Measurements from ENCODE around the gene ZNF536. TPM values are rescaled to one million over a fixed set of nuclear protein-coding genes. Genes with fewer than 3 reads are reported as not detected.
A peak's percentile ranks its signal among the peaks of the same experiment; 100 is the strongest.

The ZNF536 gene
- total RNA-seq, 1 experiment from 2014 or later, result 2.9 TPM

DNA sequence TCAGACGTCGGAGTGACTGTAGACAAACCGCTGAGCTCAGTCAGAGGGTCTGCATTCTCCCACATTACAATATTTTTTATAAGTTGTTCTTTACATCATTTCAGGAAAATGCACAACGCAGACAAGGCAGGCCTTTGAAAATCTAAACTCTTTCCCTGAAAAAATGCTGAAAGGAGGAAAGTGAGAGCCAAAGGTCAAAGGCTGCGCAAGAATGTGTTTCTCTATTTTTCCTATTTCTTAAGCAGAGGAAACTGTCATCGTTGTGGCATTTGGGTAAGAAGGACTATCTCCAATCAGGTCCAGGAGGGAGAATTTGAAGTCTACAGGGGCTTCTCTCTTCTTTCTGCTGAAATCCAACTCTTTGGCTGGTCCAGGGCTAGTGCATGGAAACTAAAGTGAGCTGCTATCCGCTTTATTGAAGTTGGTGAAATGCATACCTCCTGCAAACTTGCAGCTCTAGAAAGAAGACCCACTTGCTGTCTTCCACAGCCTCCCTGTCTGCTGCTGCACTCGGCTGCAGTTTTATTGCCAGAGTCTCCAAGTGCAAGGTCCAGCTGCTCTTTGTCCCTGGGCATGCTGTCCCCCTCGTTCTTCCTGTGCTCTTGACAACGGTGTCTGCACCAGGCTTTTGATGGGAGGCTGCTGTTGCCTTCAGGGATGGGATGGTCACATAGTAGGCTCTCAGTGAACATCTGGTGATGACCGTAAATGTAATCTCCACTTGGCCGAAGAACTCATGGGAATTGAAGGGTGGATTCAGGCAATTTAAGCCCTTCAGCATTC lies 31.2 kb downstream of the ZNF536 start:
- Histone ChIP-seq H3K4me1 (ENCODE audit: insufficient read depth, low read length, poor library complexity, severe bottlenecking) (no peaks in the 10 kb centered on the region), H3K36me3 (ENCODE audit: insufficient read depth, low read length, poor library complexity, severe bottlenecking) (no peaks in the 10 kb centered on the region), H3K4me3 (ENCODE audit: low read depth, low read length, poor library complexity, severe bottlenecking) (no peak overlapping the region), H3K9me3 (ENCODE audit: low read depth, low read length, poor library complexity, severe bottlenecking) (no peaks in the 10 kb centered on the region), H3K27me3 (replicated peaks; ENCODE audit: insufficient read depth, low read depth, low read length, poor library complexity) (peaks cover 4% of the 10 kb centered on the region), H3K27ac (ENCODE audit: low read depth, low read length, poor library complexity, severe bottlenecking) (no peak overlapping the region)
- intact Hi-C loops (cut with micrococcal nuclease; ENCODE audit: unreplicated experiment), result no loop called here
- TF ChIP-seq, protein P1, sequence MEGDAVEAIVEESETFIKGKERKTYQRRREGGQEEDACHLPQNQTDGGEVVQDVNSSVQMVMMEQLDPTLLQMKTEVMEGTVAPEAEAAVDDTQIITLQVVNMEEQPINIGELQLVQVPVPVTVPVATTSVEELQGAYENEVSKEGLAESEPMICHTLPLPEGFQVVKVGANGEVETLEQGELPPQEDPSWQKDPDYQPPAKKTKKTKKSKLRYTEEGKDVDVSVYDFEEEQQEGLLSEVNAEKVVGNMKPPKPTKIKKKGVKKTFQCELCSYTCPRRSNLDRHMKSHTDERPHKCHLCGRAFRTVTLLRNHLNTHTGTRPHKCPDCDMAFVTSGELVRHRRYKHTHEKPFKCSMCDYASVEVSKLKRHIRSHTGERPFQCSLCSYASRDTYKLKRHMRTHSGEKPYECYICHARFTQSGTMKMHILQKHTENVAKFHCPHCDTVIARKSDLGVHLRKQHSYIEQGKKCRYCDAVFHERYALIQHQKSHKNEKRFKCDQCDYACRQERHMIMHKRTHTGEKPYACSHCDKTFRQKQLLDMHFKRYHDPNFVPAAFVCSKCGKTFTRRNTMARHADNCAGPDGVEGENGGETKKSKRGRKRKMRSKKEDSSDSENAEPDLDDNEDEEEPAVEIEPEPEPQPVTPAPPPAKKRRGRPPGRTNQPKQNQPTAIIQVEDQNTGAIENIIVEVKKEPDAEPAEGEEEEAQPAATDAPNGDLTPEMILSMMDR (conservative IDR thresholded peaks at IDR 0.05; ENCODE audit: low read depth, low read length), result no peak
- no peak for TF ChIP-seq EZH2 (IDR thresholded peaks at IDR 0.05; ENCODE audit: borderline replicate concordance, low read depth, low read length, poor library complexity, severe bottlenecking)
- DNase-seq (ENCODE audit: low spot score), result no peak
- POLR2A ChIA-PET (ENCODE audit: low non-redundant PET), result no interaction called here
- BruUV-seq (replicated peaks), result no TSS peak
- CTCF ChIA-PET, result no interaction called here

GRCh38 chr19:30406220-30407067 lies 34.3 kb downstream of the ZNF536 start:
- H3K4me1 ChIP-seq (ENCODE audit: insufficient read depth, low read length, poor library complexity, severe bottlenecking), result no peaks in the 10 kb centered on the region
- peaks cover 5% of the 10 kb centered on the region for H3K27me3 ChIP-seq (replicated peaks; ENCODE audit: insufficient read depth, low read depth, low read length, poor library complexity)
- no peaks in the 10 kb centered on the region for H3K36me3 ChIP-seq (ENCODE audit: insufficient read depth, low read length, poor library complexity, severe bottlenecking)
- intact Hi-C loops (cut with micrococcal nuclease; ENCODE audit: unreplicated experiment), result loop anchor here (5.0 kb wide), 1 partner anchor 179 kb away; no protein-coding TSS in a partner anchor
- H3K4me3 ChIP-seq (ENCODE audit: low read depth, low read length, poor library complexity, severe bottlenecking), result no peak overlapping the region
- no TSS peak for BruUV-seq (replicated peaks)
- peak; percentile 12 for DNase-seq (ENCODE audit: low spot score)
- TF ChIP-seq, protein P1 (conservative IDR thresholded peaks at IDR 0.05; ENCODE audit: low read depth, low read length), result peak; percentile 45
- no peak for TF ChIP-seq EZH2 (IDR thresholded peaks at IDR 0.05; ENCODE audit: borderline replicate concordance, low read depth, low read length, poor library complexity, severe bottlenecking)
- CTCF ChIA-PET, result no interaction called here
- no peaks in the 10 kb centered on the region for H3K9me3 ChIP-seq (ENCODE audit: low read depth, low read length, poor library complexity, severe bottlenecking)
- POLR2A ChIA-PET (ENCODE audit: low non-redundant PET), result no interaction called here
- no peak overlapping the region for H3K27ac ChIP-seq (ENCODE audit: low read depth, low read length, poor library complexity, severe bottlenecking)

- ChIA-PET CTCF (no interaction called here), POLR2A (ENCODE audit: low non-redundant PET) (no interaction called here)
- no peak for DNase-seq (ENCODE audit: low spot score)
- Histone ChIP-seq H3K9me3 (ENCODE audit: low read depth, low read length, poor library complexity, severe bottlenecking) (no peaks in the 10 kb centered on the region), H3K27me3 (replicated peaks; ENCODE audit: insufficient read depth, low read depth, low read length, poor library complexity) (peaks cover 11% of the 10 kb centered on the region), H3K36me3 (ENCODE audit: insufficient read depth, low read length, poor library complexity, severe bottlenecking) (no peaks in the 10 kb centered on the region), H3K4me3 (ENCODE audit: low read depth, low read length, poor library complexity, severe bottlenecking) (no peak overlapping the region), H3K4me1 (ENCODE audit: insufficient read depth, low read length, poor library complexity, severe bottlenecking) (no peaks in the 10 kb centered on the region), H3K27ac (ENCODE audit: low read depth, low read length, poor library complexity, severe bottlenecking) (no peak overlapping the region)
- no TSS peak for BruUV-seq (replicated peaks)
- intact Hi-C loops (cut with micrococcal nuclease; ENCODE audit: unreplicated experiment), result loop anchor here (5.0 kb wide), 1 partner anchor 180 kb away; no protein-coding TSS in a partner anchor
- TF ChIP-seq, protein P1 (conservative IDR thresholded peaks at IDR 0.05; ENCODE audit: low read depth, low read length), result no peak
- TF ChIP-seq EZH2 (IDR thresholded peaks at IDR 0.05; ENCODE audit: borderline replicate concordance, low read depth, low read length, poor library complexity, severe bottlenecking), result no peak
Measured at GRCh38 chr19:30407068-30407709, 35.0 kb downstream of the ZNF536 start.
